SH-SY5Y (cell line): ENCODE measurements around the gene AMDHD2.

Source experiments
- GATA2 ChIP-seq: IDR thresholded peaks from 2 replicates; pipeline ENCODE4 v1.6.1; 2011; ENCODE audit warnings: mild to moderate bottlenecking, low read depth, low read length
- GATA3 ChIP-seq: IDR thresholded peaks from 2 replicates; pipeline ENCODE4 v1.6.1; 2011; ENCODE audit warnings: low read depth, mild to moderate bottlenecking, low read length, moderate library complexity

DNA sequence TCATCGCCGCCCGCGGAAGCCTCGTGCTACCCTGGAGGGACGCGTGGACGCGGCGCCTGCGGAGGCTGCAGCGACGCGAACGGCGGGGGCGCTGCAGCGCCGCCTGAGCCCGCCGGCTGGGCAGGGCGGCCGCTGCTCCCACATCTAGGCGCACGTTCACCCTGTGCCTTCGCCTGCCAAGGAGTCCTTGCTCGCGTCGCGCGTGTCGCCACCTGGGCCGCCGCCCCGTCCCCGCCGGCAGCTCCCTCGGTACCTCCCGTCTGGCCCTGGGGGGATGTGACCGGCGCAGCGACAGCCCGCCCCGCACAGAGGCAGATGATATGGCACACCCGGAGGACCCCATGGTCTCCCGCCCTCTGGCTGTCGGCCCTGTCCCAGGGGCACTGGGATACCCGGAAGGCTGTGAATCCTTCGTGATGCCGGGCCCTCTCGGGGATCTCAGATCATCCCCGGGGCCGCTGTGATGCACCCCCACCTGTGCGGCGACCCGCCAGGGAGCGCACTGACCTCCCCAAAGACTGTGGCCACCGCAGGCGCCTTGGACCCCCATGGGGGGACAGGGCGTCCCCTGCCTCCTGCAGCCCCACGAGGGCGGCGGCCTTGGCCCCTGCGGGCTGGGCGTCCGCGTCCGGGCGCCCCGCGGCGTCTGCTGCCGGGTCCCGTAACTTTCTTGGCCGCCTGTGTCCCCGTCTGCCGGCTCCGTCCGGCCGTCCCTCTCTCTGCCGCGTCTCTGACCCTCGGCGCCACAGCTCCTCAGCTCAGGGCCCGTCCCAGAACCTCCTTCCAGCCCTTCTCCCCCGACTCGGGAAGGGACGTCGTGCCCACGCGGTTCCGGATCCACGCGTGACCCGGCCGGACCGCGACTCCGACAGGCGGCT, 45.9 kb upstream of the AMDHD2 start:
- TF ChIP-seq GATA2 (no peak), GATA3 (no peak)
